NCI-H510A treated with DMSO at 0.1 percent for 48 hours (cell line): ENCODE data around the gene CDC37L1.
A peak's percentile ranks its signal among the peaks of the same experiment; 100 is the strongest.

Experiments used
- DNase-seq: peaks from one replicate; lab custom pipeline; 2025; lab: John Stamatoyannopoulos, UW

Gene CDC37L1

GRCh38 chr9:4668604-4669003 lies 10.8 kb upstream of the CDC37L1 start:
- DNase-seq: no peak

- no peak for DNase-seq
Observed at GRCh38 chr9:4669890-4670289, 9.5 kb upstream of the CDC37L1 start.

GRCh38 chr9:4670591-4670990 lies 8.8 kb upstream of the CDC37L1 start:
- no peak for DNase-seq

- DNase-seq: no peak
Observed at GRCh38 chr9:4671737-4672136, 7.6 kb upstream of the CDC37L1 start.

- no peak for DNase-seq
Observed at GRCh38 chr9:4674783-4675182, 4.6 kb upstream of the CDC37L1 start.

GRCh38 chr9:4677392-4677791 lies 2.0 kb upstream of the CDC37L1 start:
- DNase-seq: no peak

GRCh38 chr9:4678679-4679267 lies 596 bp upstream of the CDC37L1 start:
- DNase-seq: peak; percentile 36

GRCh38 chr9:4680173-4680525 lies 780 bp downstream of the CDC37L1 start:
- no peak for DNase-seq

GRCh38 chr9:4680750-4681149 lies 1.4 kb downstream of the CDC37L1 start:
- DNase-seq: no peak

GRCh38 chr9:4684820-4685219 lies 5.5 kb downstream of the CDC37L1 start:
- no peak for DNase-seq

- no peak for DNase-seq
Observed at GRCh38 chr9:4686112-4686511, 6.7 kb downstream of the CDC37L1 start.

GRCh38 chr9:4686584-4686983 lies 7.2 kb downstream of the CDC37L1 start:
- no peak for DNase-seq

- no peak for DNase-seq
Observed at GRCh38 chr9:4689021-4689420, 9.7 kb downstream of the CDC37L1 start.

GRCh38 chr9:4689687-4690104 lies 10.3 kb downstream of the CDC37L1 start:
- no peak for DNase-seq

- DNase-seq: no peak
Observed at GRCh38 chr9:4690144-4690543, 10.8 kb downstream of the CDC37L1 start.

- DNase-seq: no peak
Observed at GRCh38 chr9:4691795-4692194, 12.4 kb downstream of the CDC37L1 start.

GRCh38 chr9:4700091-4700490 lies 20.7 kb downstream of the CDC37L1 start:
- no peak for DNase-seq

- DNase-seq: no peak
Observed at GRCh38 chr9:4700932-4701331, 21.6 kb downstream of the CDC37L1 start.

- DNase-seq: no peak
Observed at GRCh38 chr9:4701526-4701925, 22.2 kb downstream of the CDC37L1 start.

GRCh38 chr9:4704129-4704528 lies 24.8 kb downstream of the CDC37L1 start:
- no peak for DNase-seq

GRCh38 chr9:4706021-4706420 lies 26.7 kb downstream of the CDC37L1 start:
- no peak for DNase-seq

- no peak for DNase-seq
Observed at GRCh38 chr9:4706971-4707622, 27.7 kb downstream of the CDC37L1 start.

GRCh38 chr9:4709380-4709779 lies 30.0 kb downstream of the CDC37L1 start:
- DNase-seq: no peak

GRCh38 chr9:4713849-4714248 lies 34.5 kb downstream of the CDC37L1 start:
- no peak for DNase-seq
